Cardiac muscle cell (in vitro differentiated cells and primary cell): ENCODE results near the gene SPATA31E1. TPM values are rescaled to one million over a fixed set of nuclear protein-coding genes. Genes with fewer than 3 reads are reported as not detected.

ENCODE experiments used
- DNase-seq, 2 donors: peaks; one replicate each; pipeline versions ENCODE4 v3.0.0 to v3.0.0-alpha.2; 2010 to 2017; ENCODE audit warnings: low read depth in 1 of 2, low spot score in 1 of 2
- H3K27ac ChIP-seq: fragments of 200-600 bp; sonication (generic); 2 replicates; pipeline ENCODE4 v1.5.1; 2016
- H3K27me3 ChIP-seq: fragments of 200-600 bp; sonication (generic); 2 replicates; pipeline ENCODE4 v1.6.0; 2016; ENCODE audit warnings: control low read depth
- H3K36me3 ChIP-seq: fragments of 200-600 bp; sonication (generic); 2 replicates; pipeline ENCODE4 v1.5.1; 2016; ENCODE audit warnings: control low read depth
- H3K4me1 ChIP-seq: fragments of 200-600 bp; sonication (generic); 2 replicates; pipeline ENCODE4 v1.8.1; 2017; ENCODE audit warnings: low read depth, mild to moderate bottlenecking, mixed run types
- H3K4me3 ChIP-seq: fragments of 200-600 bp; sonication (generic); 2 replicates; pipeline ENCODE4 v1.5.1; 2016; ENCODE audit warnings: mild to moderate bottlenecking
- H3K9me3 ChIP-seq: fragments of 200-600 bp; sonication (generic); 2 replicates; pipeline ENCODE4 v1.5.1; 2017; ENCODE audit warnings: low read depth, mild to moderate bottlenecking, control low read depth
- polyA plus RNA-seq: library from polyadenylated mRNA; unstranded; fragments of >200 nt; fragmentation: Nextera tagmentation; extraction: Ambion mirVana; gene quantifications from 2 replicates; pipeline ENCODE4 v1.2.1, GENCODE V29; 2016
- total RNA-seq: library from RNA; depleted of rRNA; stranded (reverse); fragments of >200 nt; gene quantifications from 2 replicates; pipeline ENCODE4 v1.2.3, GENCODE V29; 2016
- TF ChIP-seq, protein P1 (sequence below): IDR thresholded peaks from 2 replicates; pipeline ENCODE4 v1.5.1; 2012; ENCODE audit warnings: low read depth, mild to moderate bottlenecking, low read length

SPATA31E1 gene
- total and polyA plus RNA-seq, 2 experiments from 2014 or later, result not detected

DNA sequence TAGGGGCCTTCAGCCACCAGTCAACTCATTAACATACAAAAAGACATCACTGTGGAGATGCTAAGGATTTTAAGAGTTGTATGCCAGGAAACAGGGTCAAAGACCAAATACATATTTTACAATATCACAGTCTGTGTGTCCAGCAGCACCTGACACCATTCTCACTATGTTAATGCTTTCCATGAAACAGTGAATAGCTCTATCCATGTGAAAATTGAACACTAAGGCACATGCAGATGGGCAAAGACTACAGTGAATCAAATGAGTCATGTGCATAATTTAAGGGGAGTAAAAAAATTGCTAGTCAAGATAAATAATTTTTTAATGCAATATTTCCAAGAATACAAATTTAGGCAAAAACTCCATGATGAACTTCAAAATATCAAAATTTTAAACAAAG, 7.6 kb upstream of the SPATA31E1 start:
- Histone ChIP-seq H3K9me3 (no peaks in the 10 kb centered on the region), H3K36me3 (no peaks in the 10 kb centered on the region), H3K27me3 (no peaks in the 10 kb centered on the region), H3K27ac (no peak overlapping the region), H3K4me3 (no peak overlapping the region), H3K4me1 (peaks cover 8% of the 10 kb centered on the region)
- TF ChIP-seq, protein P1, sequence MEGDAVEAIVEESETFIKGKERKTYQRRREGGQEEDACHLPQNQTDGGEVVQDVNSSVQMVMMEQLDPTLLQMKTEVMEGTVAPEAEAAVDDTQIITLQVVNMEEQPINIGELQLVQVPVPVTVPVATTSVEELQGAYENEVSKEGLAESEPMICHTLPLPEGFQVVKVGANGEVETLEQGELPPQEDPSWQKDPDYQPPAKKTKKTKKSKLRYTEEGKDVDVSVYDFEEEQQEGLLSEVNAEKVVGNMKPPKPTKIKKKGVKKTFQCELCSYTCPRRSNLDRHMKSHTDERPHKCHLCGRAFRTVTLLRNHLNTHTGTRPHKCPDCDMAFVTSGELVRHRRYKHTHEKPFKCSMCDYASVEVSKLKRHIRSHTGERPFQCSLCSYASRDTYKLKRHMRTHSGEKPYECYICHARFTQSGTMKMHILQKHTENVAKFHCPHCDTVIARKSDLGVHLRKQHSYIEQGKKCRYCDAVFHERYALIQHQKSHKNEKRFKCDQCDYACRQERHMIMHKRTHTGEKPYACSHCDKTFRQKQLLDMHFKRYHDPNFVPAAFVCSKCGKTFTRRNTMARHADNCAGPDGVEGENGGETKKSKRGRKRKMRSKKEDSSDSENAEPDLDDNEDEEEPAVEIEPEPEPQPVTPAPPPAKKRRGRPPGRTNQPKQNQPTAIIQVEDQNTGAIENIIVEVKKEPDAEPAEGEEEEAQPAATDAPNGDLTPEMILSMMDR, result no peak
- DNase-seq, result no peak

DNA sequence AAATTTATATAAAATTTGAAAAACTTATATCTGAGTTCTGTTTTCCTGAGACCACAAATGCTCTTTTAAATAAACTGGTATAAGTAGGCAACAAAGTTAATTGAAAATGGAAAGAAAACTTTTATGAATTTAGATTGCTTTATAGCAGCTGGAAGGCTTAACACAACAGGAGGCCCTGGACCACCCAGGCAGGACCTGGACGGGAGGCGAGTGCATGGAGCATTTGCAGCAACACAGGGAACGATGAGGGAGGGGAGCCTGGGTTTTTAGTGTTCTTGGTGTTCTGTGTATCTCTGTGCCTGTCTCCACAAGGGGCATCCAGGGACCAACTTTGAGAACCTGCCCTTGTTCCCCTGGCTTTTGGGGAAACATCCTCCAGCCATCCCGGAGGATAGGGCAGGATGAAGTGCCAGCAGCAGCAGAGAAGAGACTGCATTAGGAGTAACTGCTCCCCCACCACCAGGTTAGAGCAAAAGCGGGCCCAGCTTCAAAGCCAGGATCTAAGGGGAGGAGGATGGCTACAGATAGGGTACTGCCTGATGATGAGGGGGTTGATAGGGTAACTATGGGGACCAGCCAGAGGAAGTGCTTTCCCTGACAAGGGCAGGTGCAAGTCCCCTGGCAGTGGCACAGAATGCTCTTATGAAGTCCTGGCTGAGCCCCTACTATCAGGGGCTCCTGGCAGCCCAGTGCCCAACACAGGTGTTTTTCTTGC, 6.7 kb upstream of the SPATA31E1 start:
- H3K36me3 ChIP-seq, result no peaks in the 10 kb centered on the region
- TF ChIP-seq, protein P1, result no peak
- no peak overlapping the region for H3K27ac ChIP-seq
- no peaks in the 10 kb centered on the region for H3K27me3 ChIP-seq
- H3K9me3 ChIP-seq, result no peaks in the 10 kb centered on the region
- H3K4me3 ChIP-seq, result no peak overlapping the region
- DNase-seq, result no peak
- H3K4me1 ChIP-seq, result peaks cover 8% of the 10 kb centered on the region

DNA sequence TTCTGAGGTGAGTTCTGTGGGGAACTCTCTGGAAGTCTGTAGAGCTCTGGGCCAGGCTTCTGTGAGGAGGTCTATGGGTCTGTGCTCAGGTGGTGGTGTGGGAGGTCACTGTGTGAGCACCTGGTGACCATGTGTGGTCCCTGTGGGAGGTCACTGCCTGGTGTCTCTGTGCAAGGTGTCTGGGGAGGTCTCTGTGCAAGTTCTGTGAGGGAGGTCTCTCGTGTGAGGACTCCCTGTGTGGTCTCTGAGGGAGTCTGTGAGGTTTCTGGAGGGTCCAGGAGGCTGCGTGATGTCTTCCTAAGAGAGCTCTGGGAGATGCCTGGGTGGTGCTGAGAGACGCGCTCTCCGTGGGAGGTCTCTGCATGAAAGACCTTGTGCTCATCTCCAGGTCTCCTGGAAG, 6.0 kb upstream of the SPATA31E1 start:
- Histone ChIP-seq H3K9me3 (no peaks in the 10 kb centered on the region), H3K4me3 (no peak overlapping the region), H3K27me3 (no peaks in the 10 kb centered on the region), H3K36me3 (no peaks in the 10 kb centered on the region), H3K4me1 (peaks cover 8% of the 10 kb centered on the region), H3K27ac (no peak overlapping the region)
- no peak for DNase-seq
- TF ChIP-seq, protein P1, result no peak

DNA sequence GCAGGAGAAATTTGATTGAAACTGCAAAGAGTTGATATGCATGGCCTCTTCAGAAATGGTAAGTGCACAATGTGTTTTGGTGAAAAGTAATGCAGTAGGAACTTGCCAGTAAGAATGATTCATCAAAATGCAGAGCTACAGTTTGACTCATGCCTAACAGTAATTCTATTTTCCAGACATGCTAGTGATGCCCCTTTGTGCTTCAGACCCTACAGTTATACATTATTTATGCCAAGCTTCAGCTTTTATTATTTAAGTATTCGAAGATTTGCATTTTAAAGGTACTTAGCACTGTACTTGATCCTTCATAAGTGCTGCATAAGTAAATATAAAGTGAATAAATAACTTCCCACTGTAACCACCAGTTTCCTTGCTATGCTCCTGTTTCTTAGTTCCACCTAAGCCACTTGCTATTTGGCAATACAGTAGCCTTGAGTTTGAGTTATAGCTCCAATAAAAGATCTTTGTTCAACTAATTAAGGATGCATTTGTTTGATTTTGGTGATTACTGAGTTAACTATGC, 3.6 kb upstream of the SPATA31E1 start:
- DNase-seq, result peak in 1 of 2 donors; percentile 73
- H3K36me3 ChIP-seq, result no peaks in the 10 kb centered on the region
- no peak overlapping the region for H3K4me3 ChIP-seq
- TF ChIP-seq, protein P1, result no peak
- peaks cover 5% of the 10 kb centered on the region for H3K4me1 ChIP-seq
- no peaks in the 10 kb centered on the region for H3K9me3 ChIP-seq
- H3K27ac ChIP-seq, result no peak overlapping the region
- no peaks in the 10 kb centered on the region for H3K27me3 ChIP-seq

DNA sequence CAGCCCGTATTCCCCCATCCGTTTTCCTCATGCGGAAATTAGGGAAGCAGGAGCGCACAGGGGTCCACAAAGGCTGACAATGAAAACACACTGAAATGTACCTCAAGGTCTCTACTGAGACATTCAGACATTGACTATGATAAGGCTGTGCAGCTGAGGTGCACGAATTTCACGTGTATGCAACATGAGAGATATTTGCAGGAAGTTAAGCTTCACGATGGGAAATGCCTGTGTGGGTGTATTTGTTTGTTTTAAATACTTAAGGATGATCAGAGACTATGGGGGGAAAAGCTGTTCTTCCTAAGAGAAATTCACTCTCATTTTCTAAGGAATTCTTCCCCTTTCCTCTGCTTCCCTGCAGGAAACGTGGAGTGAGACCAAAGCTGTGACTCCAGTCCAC, 2.6 kb upstream of the SPATA31E1 start:
- Histone ChIP-seq H3K27me3 (no peaks in the 10 kb centered on the region), H3K9me3 (no peaks in the 10 kb centered on the region), H3K36me3 (no peaks in the 10 kb centered on the region), H3K4me3 (no peak overlapping the region), H3K27ac (no peak overlapping the region), H3K4me1 (no peaks in the 10 kb centered on the region)
- TF ChIP-seq, protein P1, result no peak
- peak in 1 of 2 donors; percentile 16 for DNase-seq
